HCEC 1CT (cell line): ENCODE data around the gene SFRP5.

Source experiments
- DNase-seq: peaks from one replicate; pipeline ENCODE4 v3.0.0-alpha.2; 2017

Gene SFRP5, protein sequence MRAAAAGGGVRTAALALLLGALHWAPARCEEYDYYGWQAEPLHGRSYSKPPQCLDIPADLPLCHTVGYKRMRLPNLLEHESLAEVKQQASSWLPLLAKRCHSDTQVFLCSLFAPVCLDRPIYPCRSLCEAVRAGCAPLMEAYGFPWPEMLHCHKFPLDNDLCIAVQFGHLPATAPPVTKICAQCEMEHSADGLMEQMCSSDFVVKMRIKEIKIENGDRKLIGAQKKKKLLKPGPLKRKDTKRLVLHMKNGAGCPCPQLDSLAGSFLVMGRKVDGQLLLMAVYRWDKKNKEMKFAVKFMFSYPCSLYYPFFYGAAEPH

GRCh38 chr10:97771913-97772823 is at the start of gene SFRP5:
SFRP5 (minus strand) TSS chr10:97771999; CDS start chr10:97771833, 166 bp downstream.
- DNase-seq = no peak

GRCh38 chr10:97820096-97820704 is 48.4 kb upstream of the SFRP5 start:
- DNase-seq = no peak

GRCh38 chr10:97818572-97818971 is 46.8 kb upstream of the SFRP5 start:
- DNase-seq = no peak

DNA sequence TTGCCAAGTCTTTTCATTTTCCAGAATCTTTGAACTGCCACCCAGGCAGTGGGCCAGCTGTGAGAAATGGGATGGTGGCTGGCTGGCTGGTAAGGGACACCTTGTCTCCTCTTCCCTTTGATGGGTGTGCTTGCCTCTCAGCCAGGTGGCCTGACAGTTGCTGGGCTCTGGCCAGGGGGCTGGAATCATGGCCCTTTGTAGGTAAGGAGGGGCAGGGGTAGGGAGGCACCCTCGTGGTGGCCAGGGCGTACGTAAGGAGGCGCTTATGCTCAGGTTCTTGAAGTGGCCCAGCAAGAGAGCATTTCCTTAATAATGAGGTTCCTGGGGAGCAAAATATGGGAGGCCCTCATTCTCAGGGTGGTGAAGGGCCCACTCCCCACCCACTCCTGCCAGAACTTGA is 44.8 kb upstream of the SFRP5 start:
- DNase-seq = no peak

DNA sequence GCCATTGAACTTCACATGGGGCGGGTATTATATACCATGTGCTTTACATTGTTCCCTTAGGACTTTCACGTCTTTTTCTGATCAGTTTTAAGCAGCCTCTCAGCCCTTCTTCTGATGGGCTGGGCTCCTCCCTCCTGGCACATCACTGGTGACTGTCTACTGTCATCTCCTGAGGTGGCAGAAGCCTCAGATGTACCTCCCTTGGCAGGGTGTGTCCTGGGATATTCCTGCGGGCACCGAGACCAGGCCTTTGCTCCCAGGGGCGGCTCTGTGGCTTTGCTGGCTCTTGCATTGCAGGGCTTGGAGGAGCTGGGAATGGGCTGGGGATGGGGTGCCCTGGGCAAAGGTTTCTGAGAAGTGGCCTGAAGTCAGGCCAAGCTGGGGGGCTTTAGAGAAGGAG is 43.2 kb upstream of the SFRP5 start:
- DNase-seq = no peak

DNA sequence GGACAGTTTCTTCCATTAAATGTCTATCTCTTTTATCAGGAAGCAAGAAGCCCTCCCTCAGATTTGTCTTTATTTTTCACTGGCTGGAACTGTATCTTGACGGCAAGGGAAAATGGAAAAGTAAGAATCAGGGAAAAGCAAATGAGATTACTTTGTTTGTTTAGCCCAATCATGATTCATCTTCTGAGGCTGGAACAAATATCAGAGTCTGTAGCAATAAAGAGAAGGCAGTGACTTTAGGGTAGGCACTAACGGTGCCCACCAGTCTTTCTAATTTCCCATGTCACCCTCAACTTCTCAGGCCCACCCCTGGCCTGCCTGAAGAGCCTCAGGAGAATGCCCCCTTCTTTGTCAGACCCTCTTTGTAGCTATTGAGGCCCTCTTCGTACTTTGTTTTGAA is 41.5 kb upstream of the SFRP5 start:
- DNase-seq = no peak

DNA sequence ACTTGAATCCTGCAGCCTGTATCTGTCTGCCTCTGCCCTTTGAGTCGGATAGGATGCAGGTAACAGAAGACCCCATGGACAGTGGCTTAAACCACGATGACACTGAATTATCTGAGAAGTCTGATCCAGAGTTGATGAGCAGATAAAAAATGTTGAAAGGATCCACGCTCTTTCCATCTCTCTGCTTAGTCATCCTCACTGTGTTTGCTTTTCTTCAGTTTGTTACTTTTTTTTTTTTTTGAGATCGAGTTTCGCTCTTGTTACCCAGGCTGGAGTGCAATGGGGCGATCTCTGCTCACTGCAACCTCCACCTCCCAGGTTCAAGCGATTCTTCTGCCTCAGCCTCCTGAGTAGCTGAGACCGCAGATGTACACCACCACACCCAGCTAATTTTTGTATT is 40.9 kb upstream of the SFRP5 start:
- no peak for DNase-seq

- DNase-seq = no peak
These were observed 40.2 kb upstream of the SFRP5 start for GRCh38 chr10:97811958-97812357.

DNA sequence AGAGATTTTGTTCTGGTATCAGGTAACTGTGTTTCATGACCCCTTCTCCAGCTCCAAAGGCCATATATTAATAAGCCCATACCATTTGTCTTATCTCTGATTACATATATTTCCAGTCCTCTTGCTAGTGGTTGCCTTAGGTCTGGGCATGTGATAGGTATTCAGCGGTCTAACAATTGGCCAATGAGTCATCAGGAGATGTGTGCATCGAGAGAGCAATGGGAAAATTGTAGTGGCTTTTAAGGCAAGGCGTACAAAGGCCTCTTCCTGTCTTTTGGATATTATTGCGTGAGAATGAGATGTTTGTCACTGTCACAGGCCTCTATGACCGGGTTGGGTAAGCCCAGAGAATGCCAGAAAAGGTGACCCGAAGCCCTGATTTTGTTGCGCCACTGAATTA is 38.6 kb upstream of the SFRP5 start:
- no peak for DNase-seq

GRCh38 chr10:97805949-97806348 is 34.1 kb upstream of the SFRP5 start:
- DNase-seq = no peak

DNA sequence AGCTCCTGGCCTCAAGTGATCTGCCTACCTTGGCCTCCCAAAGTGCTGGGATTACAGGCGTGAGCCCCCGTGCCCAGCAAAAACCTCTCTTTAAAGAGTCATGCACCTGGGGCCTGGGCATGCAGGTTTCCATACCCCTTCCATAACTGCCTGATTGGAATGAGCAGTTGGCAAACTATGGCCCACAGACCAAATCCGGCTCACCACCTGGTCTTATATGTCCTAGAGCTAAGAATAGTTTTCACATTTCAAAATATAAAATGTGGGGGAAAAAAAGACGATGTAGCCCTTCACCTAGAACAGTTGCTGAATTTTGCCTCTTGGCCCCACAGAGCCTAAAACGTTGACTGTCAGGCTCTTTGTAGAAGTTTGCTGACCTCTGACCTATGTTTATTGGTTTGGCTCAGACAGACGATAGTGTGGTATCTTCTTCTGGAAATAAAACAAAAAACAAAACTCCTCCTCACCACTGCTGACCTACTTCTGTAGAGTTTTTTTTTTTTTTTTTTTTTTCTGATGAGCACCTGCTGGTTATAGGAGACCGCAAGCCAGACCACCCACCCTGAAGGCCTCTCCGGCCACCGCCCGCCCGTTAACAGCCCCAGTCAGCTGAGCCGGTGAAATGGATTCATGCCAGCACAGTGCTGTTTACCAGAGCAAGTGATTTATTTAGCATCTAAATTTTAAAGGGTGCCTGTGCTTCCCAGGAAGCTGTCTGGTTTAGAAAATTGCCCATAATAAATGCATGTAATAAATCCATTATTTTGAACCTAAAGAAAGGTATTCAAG is 33.5 kb upstream of the SFRP5 start:
- no peak for DNase-seq

GRCh38 chr10:97801422-97801821 is 29.6 kb upstream of the SFRP5 start:
- no peak for DNase-seq

GRCh38 chr10:97800474-97800873 is 28.7 kb upstream of the SFRP5 start:
- no peak for DNase-seq

- no peak for DNase-seq
These were observed 27.3 kb upstream of the SFRP5 start for GRCh38 chr10:97798958-97799610.

GRCh38 chr10:97796651-97797050 is 24.9 kb upstream of the SFRP5 start:
- DNase-seq = peak; percentile 19

DNA sequence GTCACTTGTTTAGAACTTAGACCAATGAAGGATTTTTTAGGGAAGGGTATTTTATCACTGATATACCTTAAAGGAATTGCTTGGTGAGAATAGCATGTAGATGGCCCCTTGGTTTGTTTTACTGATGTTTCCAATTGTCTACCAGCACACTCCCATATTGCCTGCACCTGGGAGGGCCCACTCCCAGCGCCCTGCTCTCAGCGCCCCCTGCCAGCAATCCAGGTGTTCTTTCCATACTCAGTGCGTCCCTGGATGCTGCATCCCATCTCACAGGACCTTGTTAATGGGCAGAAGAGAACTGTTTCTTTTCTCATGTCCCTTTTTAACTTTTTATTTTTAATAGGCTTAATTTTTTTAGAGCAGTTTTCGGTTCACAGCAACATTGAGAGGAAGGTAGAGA is 24.1 kb upstream of the SFRP5 start:
- DNase-seq = no peak

DNA sequence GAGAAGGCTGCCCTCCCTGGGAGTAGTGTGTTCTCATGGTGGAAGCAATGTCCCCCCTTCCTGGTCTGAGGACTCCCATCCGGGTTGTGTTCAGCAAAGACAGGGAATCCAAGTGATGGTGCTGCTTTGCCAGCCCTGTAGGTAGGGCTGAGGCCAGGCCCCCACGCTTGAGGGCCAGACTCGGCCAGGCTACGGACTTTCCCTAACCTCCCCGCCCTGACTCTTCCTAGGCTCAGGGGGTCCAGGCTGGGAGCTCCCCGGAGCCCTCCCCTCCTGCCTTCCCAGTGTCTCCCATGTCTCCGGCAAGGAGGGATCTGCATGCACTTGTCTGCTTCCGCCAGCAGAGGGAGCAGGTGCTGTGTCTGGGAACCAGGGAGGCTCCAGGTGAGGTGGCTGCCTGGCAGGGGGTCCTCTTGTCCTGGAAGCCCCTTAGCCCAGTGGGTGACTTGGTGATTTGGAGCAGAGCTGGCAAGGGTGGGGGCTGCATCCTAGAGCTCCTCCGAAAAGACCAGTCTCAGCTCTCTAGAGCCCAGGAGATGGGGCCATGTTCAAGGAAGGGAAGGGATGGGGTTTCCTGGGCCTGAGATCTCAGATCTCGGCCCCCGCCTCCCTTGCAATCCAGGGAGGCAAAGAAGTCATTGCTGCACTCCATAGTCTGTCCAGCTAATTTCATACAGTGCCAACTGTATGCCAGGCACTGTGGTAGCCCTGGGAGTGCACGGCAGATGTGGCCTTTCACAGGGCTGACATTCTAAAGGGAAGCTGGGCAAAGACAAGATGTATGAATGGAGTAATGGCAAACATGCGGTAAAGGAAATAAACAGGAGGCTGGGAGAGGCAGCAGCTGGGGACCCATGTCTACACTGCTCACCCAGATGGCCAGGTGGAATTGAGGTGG is 20.3 kb upstream of the SFRP5 start:
- peak; percentile 27 for DNase-seq

DNA sequence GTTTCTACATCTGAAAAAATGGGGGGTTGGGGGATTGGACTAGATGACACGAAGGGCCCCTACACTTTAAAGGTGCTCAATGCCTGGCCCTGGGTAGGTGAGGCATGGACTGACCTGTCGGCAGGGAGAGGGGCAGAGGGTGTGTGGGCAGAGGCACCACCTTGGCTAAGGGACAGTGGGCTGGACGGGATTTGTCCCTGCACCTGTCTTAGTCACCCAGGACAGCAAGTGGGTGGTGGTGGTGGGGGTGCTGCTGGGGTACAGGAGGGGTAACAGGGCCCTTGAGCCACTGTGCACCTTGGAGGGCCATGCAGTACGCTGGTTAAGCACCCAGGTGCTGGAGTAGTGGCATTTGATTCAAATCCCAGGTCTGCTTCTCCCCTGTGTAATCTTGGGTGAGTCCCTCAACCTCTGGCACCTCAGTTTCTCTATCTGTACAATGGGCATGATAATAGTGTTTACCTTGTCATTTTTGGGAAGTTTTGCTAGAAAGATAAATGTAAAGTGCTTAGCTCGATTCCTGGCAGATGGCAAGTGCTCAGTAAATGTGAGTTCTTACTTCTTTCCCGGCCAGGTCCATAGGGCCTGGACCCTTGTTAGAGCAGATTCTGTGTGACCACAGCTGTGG is 18.1 kb upstream of the SFRP5 start:
- DNase-seq = no peak

- DNase-seq = no peak
These were observed 17.0 kb upstream of the SFRP5 start for GRCh38 chr10:97788552-97789442.

- no peak for DNase-seq
These were observed 13.9 kb upstream of the SFRP5 start for GRCh38 chr10:97785731-97786130.
